ENCODE data around the gene SIDT2. TPM values are rescaled to one million over a fixed set of nuclear protein-coding genes. Genes with fewer than 3 reads are reported as not detected.

The SIDT2 gene
- total RNA-seq, 1 experiment from 2014 or later, result 10.7 TPM

- no peak for DNase-seq (ENCODE audit: extremely low read depth, low read depth)
Measured at GRCh38 chr11:117238221-117238620, 59.7 kb downstream of the SIDT2 start.

- DNase-seq (ENCODE audit: extremely low read depth, low read depth), result no peak
Measured at GRCh38 chr11:117239295-117239694, 60.8 kb downstream of the SIDT2 start.

Other genes starting within 250 kb of the SIDT2 start
- gene SIK3, start 80.3 kb upstream of the SIDT2 start, total RNA-seq (2014; rRNA removed; shearing (Covaris generic)), result 7.0 and 7.6 TPM in 2 replicates
- gene PAFAH1B2, start 34.5 kb upstream of the SIDT2 start, total RNA-seq (2014; rRNA removed; shearing (Covaris generic)), result 87.8 and 97.4 TPM in 2 replicates
- 1.8 and 2.3 TPM in 2 replicates for gene TAGLN, start 20.6 kb downstream of the SIDT2 start, total RNA-seq (2014; rRNA removed; shearing (Covaris generic))
- gene PCSK7, start 53.3 kb downstream of the SIDT2 start, total RNA-seq (2014; rRNA removed; shearing (Covaris generic)), result 8.4 and 9.6 TPM in 2 replicates
- gene RNF214, start 53.9 kb downstream of the SIDT2 start, total RNA-seq (2014; rRNA removed; shearing (Covaris generic)), result 10.9 and 12.3 TPM in 2 replicates
- 4.8 and 5.3 TPM in 2 replicates for gene BACE1-AS, start 112.6 kb downstream of the SIDT2 start, total RNA-seq (2014; rRNA removed; shearing (Covaris generic))
- 6.0 and 6.6 TPM in 2 replicates for gene BACE1, start 137.5 kb downstream of the SIDT2 start, total RNA-seq (2014; rRNA removed; shearing (Covaris generic))
- gene CEP164, start 149.1 kb downstream of the SIDT2 start, total RNA-seq (2014; rRNA removed; shearing (Covaris generic)), result 22.4 and 30.3 TPM in 2 replicates